HEK293T (cell line): Measurements from ENCODE around the gene ARVCF.

ENCODE experiments used
- CTCF ChIA-PET: fragments of 350-600 bp; formaldehyde crosslinking; extraction: SDS; loops from one replicate; lab custom pipeline; 2021; ENCODE audit warnings: antibody characterized with exemption, inconsistent platforms; lab: Yijun Ruan, JAX
- POLR2A ChIA-PET: fragments of 350-600 bp; formaldehyde crosslinking; extraction: SDS; loops from one replicate; lab custom pipeline; 2020; ENCODE audit warnings: antibody characterized with exemption, inconsistent platforms; lab: Yijun Ruan, JAX
- DNase-seq: peaks from one replicate; pipeline ENCODE4 v3.0.0; 2012; ENCODE audit warnings: mixed read lengths; ENCODE audit errors: extremely low spot score
- ARNT ChIP-seq: fragments of 450-650 bp; IDR thresholded peaks from 2 replicates; pipeline ENCODE4 v1.6.1; 2017; ENCODE audit warnings: mild to moderate bottlenecking
- BHLHE40 ChIP-seq: fragments of 450-650 bp; IDR thresholded peaks from 2 replicates; pipeline ENCODE4 v1.6.1; 2016; ENCODE audit warnings: mild to moderate bottlenecking, moderate library complexity, borderline replicate concordance
- CTBP1 ChIP-seq: fragments of 450-650 bp; IDR thresholded peaks from 2 replicates; pipeline ENCODE4 v1.6.1; 2016; ENCODE audit warnings: borderline replicate concordance
- ELF4 ChIP-seq: fragments of 450-650 bp; IDR thresholded peaks from 2 replicates; pipeline ENCODE4 v1.6.1; 2017; ENCODE audit warnings: antibody characterized with exemption
- FOXA1 ChIP-seq: fragments of 450-650 bp; IDR thresholded peaks from 2 replicates; pipeline ENCODE4 v1.6.1; 2016; ENCODE audit warnings: mild to moderate bottlenecking
- FOXK2 ChIP-seq: fragments of 450-650 bp; IDR thresholded peaks from 2 replicates; pipeline ENCODE4 v1.6.1; 2016; ENCODE audit warnings: mild to moderate bottlenecking
- FOXM1 ChIP-seq: fragments of 450-650 bp; IDR thresholded peaks from 2 replicates; pipeline ENCODE4 v1.6.1; 2017; ENCODE audit warnings: mild to moderate bottlenecking, borderline replicate concordance
- HDGF ChIP-seq: fragments of 450-650 bp; IDR thresholded peaks from 2 replicates; pipeline ENCODE4 v1.6.1; 2017; ENCODE audit warnings: antibody characterized with exemption, borderline replicate concordance
- L3MBTL2 ChIP-seq: fragments of 450-650 bp; conservative IDR thresholded peaks from 2 replicates; pipeline ENCODE4 v1.6.1; 2016; ENCODE audit warnings: mild to moderate bottlenecking
- LEF1 ChIP-seq: fragments of 450-650 bp; IDR thresholded peaks from 2 replicates; pipeline ENCODE4 v1.6.1; 2017; ENCODE audit warnings: mild to moderate bottlenecking, borderline replicate concordance
- NFRKB ChIP-seq: fragments of 450-650 bp; IDR thresholded peaks from 2 replicates; pipeline ENCODE4 v1.6.1; 2016; ENCODE audit warnings: mild to moderate bottlenecking, moderate library complexity
- SP1 ChIP-seq: fragments of 450-650 bp; IDR thresholded peaks from 2 replicates; pipeline ENCODE4 v1.6.1; 2017
- SUZ12 ChIP-seq: fragments of 450-650 bp; IDR thresholded peaks from 2 replicates; pipeline ENCODE4 v1.6.1; 2016; ENCODE audit warnings: mild to moderate bottlenecking
- TARDBP ChIP-seq: fragments of 450-650 bp; IDR thresholded peaks from 2 replicates; pipeline ENCODE4 v1.6.1; 2016
- ZNF384 ChIP-seq: fragments of 450-650 bp; IDR thresholded peaks from 2 replicates; pipeline ENCODE4 v1.6.1; 2016
- TF ChIP-seq, protein P1 (sequence below): fragments of 450-650 bp; IDR thresholded peaks from 2 replicates; pipeline ENCODE4 v1.6.1; 2016

Gene ARVCF

DNA sequence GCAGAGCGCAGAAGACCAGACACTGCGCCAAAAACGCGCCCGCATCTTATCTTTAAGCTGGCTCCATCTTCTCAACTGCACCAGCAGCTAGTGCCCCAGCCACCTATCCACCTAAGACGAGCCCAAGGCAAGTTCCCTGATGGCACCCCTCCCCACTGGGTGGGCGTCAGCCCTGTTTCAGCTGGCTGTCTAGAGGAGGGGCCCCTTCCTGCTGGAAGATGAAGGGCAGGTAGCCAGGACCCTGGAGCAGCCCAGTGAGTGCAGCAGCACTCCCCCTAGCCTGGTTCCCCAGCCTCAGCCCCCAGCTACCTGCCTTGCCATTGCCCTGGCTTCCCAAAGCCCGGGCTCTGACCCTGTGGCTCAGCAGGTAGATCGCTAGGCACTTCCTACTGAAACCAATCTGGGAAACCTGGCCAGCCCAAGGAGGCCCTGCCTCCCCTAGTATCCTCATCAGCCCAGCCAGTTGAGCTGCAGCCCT, 28.3 kb downstream of the ARVCF start:
- ChIA-PET POLR2A (interaction anchor here (1.0 to 1.2 kb wide), 3 partner anchors 14 to 25 kb away, joined by 3 read pairs; no protein-coding TSS in a partner anchor), CTCF (interaction anchor here (1.4 kb wide), 1 partner anchor 25 kb away, joined by 4 read pairs; no protein-coding TSS in a partner anchor)
- DNase-seq = no peak
- TF ChIP-seq L3MBTL2 (no peak), FOXK2 (no peak), FOXA1 (no peak), LEF1 (no peak), HDGF (no peak), ZNF384 (no peak), FOXM1 (no peak), NFRKB (no peak), TARDBP (no peak), ELF4 (no peak)

GRCh38 chr22:19987394-19988306, 29.0 kb downstream of the ARVCF start:
- CTCF ChIA-PET = interaction anchor here (1.4 kb wide), 1 partner anchor 26 kb away, joined by 4 read pairs; no protein-coding TSS in a partner anchor
- DNase-seq = no peak
- POLR2A ChIA-PET = interaction anchor here (1.0 to 1.4 kb wide), 6 partner anchors 10 to 33 kb away, joined by 3 to 8 read pairs (median 3); partner anchors contain the start of gene TANGO2
- TF ChIP-seq FOXK2 = no peak
- TF ChIP-seq SUZ12 = no peak
- TF ChIP-seq HDGF = no peak
- no peak for TF ChIP-seq FOXM1
- TF ChIP-seq, protein P1, sequence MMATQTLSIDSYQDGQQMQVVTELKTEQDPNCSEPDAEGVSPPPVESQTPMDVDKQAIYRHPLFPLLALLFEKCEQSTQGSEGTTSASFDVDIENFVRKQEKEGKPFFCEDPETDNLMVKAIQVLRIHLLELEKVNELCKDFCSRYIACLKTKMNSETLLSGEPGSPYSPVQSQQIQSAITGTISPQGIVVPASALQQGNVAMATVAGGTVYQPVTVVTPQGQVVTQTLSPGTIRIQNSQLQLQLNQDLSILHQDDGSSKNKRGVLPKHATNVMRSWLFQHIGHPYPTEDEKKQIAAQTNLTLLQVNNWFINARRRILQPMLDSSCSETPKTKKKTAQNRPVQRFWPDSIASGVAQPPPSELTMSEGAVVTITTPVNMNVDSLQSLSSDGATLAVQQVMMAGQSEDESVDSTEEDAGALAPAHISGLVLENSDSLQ = no peak
- no peak for TF ChIP-seq L3MBTL2
- no peak for TF ChIP-seq SP1
- TF ChIP-seq LEF1 = no peak
- TF ChIP-seq FOXA1 = no peak
- no peak for TF ChIP-seq TARDBP
- TF ChIP-seq NFRKB = no peak
- TF ChIP-seq ARNT = no peak
- no peak for TF ChIP-seq ELF4

DNA sequence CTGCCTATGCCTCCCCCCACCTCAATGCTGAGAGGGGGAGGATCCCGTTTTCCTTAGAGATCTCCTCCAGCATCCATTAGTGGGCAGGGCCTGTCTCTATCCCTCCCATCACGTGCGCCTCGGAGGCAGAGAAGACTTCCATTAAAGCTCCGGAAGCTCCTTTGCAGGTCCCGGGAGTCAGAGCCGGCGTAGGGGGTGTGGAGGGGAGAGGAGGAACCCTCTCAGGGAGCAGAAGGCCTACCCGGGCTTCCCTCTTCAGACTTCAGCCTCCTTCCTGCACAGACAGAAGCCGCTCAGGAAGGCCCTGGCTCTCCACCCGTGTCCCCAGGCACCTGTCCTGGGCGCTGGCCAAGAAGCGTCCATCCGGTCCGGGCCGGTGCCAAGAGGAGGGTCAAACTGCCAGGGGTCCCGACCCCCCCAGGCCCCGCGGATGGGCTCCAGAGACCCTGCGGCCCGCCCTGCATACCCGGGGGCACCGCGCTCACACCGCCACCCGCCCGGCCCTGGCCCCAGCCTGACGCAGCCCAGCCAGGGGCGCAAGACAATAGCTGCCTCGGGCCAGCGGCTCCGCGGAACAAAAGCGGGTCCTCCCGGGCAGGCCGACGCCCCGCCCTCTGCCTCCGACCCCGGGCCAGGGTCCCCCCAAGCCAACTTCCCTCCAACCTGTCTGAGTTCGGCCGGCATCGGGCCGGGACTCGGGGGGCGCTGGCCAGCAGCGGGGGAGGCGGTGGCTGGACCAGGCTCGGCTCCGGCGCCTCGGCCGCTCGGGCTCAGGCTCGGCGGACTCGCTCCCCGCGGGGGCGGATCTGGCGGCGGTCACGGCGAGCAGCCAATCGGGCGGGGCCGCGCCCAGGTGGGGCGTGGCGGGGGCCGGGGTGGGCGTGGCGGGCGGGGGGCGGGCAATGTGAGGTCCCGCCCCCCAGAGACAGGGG, 29.9 kb downstream of the ARVCF start:
- ChIA-PET CTCF (no interaction called here), POLR2A (interaction anchor here (1.0 to 4.0 kb wide), 7 partner anchors 11 to 34 kb away, joined by 3 to 25 read pairs (median 5); partner anchors contain the start of gene TANGO2)
- peak; percentile 99 for DNase-seq
- TF ChIP-seq NFRKB = no peak
- no peak for TF ChIP-seq ELF4
- no peak for TF ChIP-seq TARDBP
- TF ChIP-seq ZNF384 = no peak
- TF ChIP-seq HDGF = no peak
- TF ChIP-seq CTBP1 = no peak
- no peak for TF ChIP-seq ARNT

DNA sequence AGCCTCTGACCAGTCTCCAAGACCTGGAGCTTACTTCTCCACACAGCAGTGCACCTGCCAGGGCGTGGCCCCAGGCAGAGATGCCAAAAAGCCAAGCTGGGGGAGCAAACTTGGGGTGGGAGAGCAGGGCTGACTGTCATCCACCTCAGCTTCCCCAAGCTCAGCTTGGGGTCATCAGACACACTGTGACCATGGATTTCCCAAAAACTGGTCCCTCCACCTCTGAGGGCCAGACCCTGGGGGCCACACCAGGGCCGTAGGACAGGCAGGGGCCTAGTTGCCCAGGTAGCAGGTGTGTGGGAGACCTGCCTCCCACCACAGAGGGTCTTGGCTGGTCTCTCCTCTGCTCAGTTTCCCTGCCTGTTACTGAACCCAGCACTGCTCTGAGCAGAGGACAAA, 30.6 kb downstream of the ARVCF start:
- ChIA-PET CTCF (no interaction called here), POLR2A (interaction anchor here (1.1 to 4.0 kb wide), 5 partner anchors 11 to 30 kb away, joined by 3 to 25 read pairs (median 6); no protein-coding TSS in a partner anchor)
- no peak for DNase-seq
- TF ChIP-seq LEF1 (no peak), BHLHE40 (no peak), ARNT (no peak), TARDBP (no peak), FOXK2 (no peak), CTBP1 (no peak), ELF4 (no peak), SUZ12 (no peak), SP1 (no peak), FOXM1 (no peak), L3MBTL2 (no peak), ZNF384 (no peak), NFRKB (no peak), HDGF (no peak), FOXA1 (no peak)
- TF ChIP-seq, protein P1 = no peak

DNA sequence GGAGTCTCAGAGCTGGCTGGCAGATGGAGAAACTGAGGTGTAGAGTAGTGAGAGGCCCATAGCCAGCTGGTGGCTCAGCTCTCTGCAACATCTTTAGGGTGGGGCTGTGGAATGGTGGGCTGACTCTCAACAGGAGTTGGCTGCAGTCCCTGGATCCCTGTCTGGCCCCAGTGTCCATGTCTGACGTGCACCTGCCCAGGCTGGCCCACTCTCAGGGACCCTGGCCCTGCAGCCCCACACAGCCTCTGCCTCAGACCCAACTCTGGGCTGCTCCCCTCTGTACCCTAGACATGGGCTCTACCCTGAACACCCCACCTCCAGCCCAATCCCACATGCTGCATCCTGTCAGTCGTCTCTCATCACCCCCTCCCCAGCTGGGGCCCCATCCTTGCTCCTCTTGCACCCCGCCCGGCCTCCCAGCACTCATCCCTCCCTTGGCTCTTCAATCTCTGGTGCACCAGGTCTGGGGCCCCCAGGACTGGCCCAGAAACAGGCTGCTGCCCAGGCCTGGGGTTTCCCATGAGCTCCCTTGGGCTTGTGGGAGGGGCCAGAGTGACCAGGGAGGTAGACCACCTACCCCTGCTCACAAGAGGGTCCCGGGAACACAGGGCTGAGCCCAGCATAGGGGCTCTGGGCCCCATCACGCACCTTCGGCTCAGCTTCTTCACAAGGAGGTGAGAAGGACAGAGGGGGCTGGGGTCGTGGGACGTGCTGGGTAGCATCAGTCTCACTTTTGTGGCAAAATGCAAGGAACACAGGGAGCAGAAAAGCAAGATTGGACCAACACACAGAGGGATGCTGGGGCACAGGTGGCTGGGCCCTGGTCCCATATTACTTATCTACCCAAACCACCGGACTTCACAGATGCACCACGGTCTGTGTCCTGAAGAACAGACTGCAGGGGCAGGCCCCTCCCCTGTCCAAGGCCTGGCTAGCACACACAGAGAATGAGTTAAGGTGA, 31.5 kb downstream of the ARVCF start:
- DNase-seq = no peak
- no peak for TF ChIP-seq CTBP1
- no peak for TF ChIP-seq L3MBTL2
- TF ChIP-seq TARDBP = no peak
- TF ChIP-seq SUZ12 = no peak
- TF ChIP-seq ELF4 = no peak
- no peak for TF ChIP-seq LEF1
- TF ChIP-seq SP1 = no peak
- no peak for TF ChIP-seq BHLHE40
- TF ChIP-seq, protein P1 = no peak
- TF ChIP-seq NFRKB = no peak
- TF ChIP-seq ARNT = no peak
- no peak for TF ChIP-seq FOXK2
- no peak for TF ChIP-seq HDGF
- TF ChIP-seq FOXA1 = no peak
- TF ChIP-seq ZNF384 = no peak
- no peak for TF ChIP-seq FOXM1
- ChIA-PET CTCF (interaction anchor here (1.0 kb wide), 1 partner anchor 202 kb away, joined by 3 read pairs; no protein-coding TSS in a partner anchor), POLR2A (interaction anchor here (1.0 to 4.0 kb wide), 7 partner anchors 10 to 129 kb away, joined by 3 to 25 read pairs (median 5); partner anchors contain the start of genes DGCR8 and TANGO2)
